ACHN (cell line): Measurements from ENCODE around the gene CEP68.

ENCODE experiments used
- DNase-seq: peaks from one replicate; pipeline ENCODE4 v3.0.0-alpha.2; 2015
- in situ Hi-C: cut with HindIII; loops from 2 replicates; pipeline ENCODE4 v1.10.0; 2017; ENCODE audit warnings: low sequenced_read_pairs, low pct_ligation_motif_present, low pct_unique_long_range_greater_than_20kb

The CEP68 gene

GRCh38 chr2:65136253-65136652, 80.0 kb downstream of the CEP68 start:
- no peak for DNase-seq
- in situ Hi-C loops = no loop called here
